ENCODE data around the gene ZHX3. TPM values are rescaled to one million over a fixed set of nuclear protein-coding genes. Genes with fewer than 3 reads are reported as not detected.

ZHX3 gene
- total RNA-seq, 3 donors from 2014 or later (not counting 1 experiment from before 2014, with no cell fraction given) = 9.0 to 11.8 (median 10.3) TPM

GRCh38 chr20:41141153-41141815 lies 176.2 kb downstream of the ZHX3 start:
- peaks cover 88% of the 10 kb centered on the region for H3K4me1 ChIP-seq (ENCODE audit: control insufficient read depth, insufficient read depth, low read length)
- peak in 1 of 2 donors; percentile 46 for DNase-seq
- no peaks in the 10 kb centered on the region for H3K27me3 ChIP-seq (ENCODE audit: control insufficient read depth, insufficient read depth, low read length)
- no peaks in the 10 kb centered on the region for H3K36me3 Mint-ChIP-seq
- peak overlapping the region; percentile 33 for H3K27ac ChIP-seq (ENCODE audit: low read length)
- H3K9me3 Mint-ChIP-seq = no peaks in the 10 kb centered on the region
- no peak overlapping the region for H3K4me3 ChIP-seq (ENCODE audit: low read length)
- intact Hi-C loops (cut with micrococcal nuclease) = no loop called here
- H3K27ac Mint-ChIP-seq = peak overlapping the region; percentile 93 to 94
- no peaks in the 10 kb centered on the region for H3K9me3 ChIP-seq (ENCODE audit: control insufficient read depth, insufficient read depth, low read length)
- H3K27me3 Mint-ChIP-seq (ENCODE audit: low read depth in 2 of 2) = no peaks in the 10 kb centered on the region
- peak overlapping the region; percentile 91 for H3K4me3 Mint-ChIP-seq
- peaks cover 87 to 89% of the 10 kb centered on the region in 2 donors for H3K4me1 Mint-ChIP-seq
- TF ChIP-seq CTCF (IDR thresholded peaks at IDR 0.05) = no peak
- ATAC-seq = no peak
- WGBS (ENCODE audit: insufficient coverage) = 68% methylated on average over 8 of the region's 8 CpGs
- H3K36me3 ChIP-seq (ENCODE audit: control insufficient read depth, insufficient read depth, low read length) = no peaks in the 10 kb centered on the region

- peak overlapping the region; percentile 93 to 94 for H3K27ac Mint-ChIP-seq
- intact Hi-C loops (cut with micrococcal nuclease) = no loop called here
- Histone ChIP-seq H3K4me1 (ENCODE audit: control insufficient read depth, insufficient read depth, low read length) (peaks cover 88% of the 10 kb centered on the region), H3K36me3 (ENCODE audit: control insufficient read depth, insufficient read depth, low read length) (no peaks in the 10 kb centered on the region), H3K27me3 (ENCODE audit: control insufficient read depth, insufficient read depth, low read length) (no peaks in the 10 kb centered on the region), H3K27ac (ENCODE audit: low read length) (peak overlapping the region; percentile 39), H3K9me3 (ENCODE audit: control insufficient read depth, insufficient read depth, low read length) (no peaks in the 10 kb centered on the region), H3K4me3 (ENCODE audit: low read length) (no peak overlapping the region)
- WGBS (ENCODE audit: insufficient coverage) = 74% methylated on average over 10 of the region's 10 CpGs
- H3K4me1 Mint-ChIP-seq = peaks cover 87 to 89% of the 10 kb centered on the region in 2 donors
- no peaks in the 10 kb centered on the region for H3K27me3 Mint-ChIP-seq (ENCODE audit: low read depth in 2 of 2)
- ATAC-seq = no peak
- no peak for TF ChIP-seq CTCF (IDR thresholded peaks at IDR 0.05)
- DNase-seq = no peak
- H3K4me3 Mint-ChIP-seq = peak overlapping the region; percentile 91
- H3K9me3 Mint-ChIP-seq = no peaks in the 10 kb centered on the region
- H3K36me3 Mint-ChIP-seq = no peaks in the 10 kb centered on the region
Measured at GRCh38 chr20:41140226-41141133, 177.1 kb downstream of the ZHX3 start.

GRCh38 chr20:41139227-41140093 lies 178.1 kb downstream of the ZHX3 start:
- Histone ChIP-seq H3K4me1 (ENCODE audit: control insufficient read depth, insufficient read depth, low read length) (peaks cover 85% of the 10 kb centered on the region), H3K4me3 (ENCODE audit: low read length) (peak overlapping the region; percentile 54), H3K36me3 (ENCODE audit: control insufficient read depth, insufficient read depth, low read length) (no peaks in the 10 kb centered on the region), H3K27me3 (ENCODE audit: control insufficient read depth, insufficient read depth, low read length) (no peaks in the 10 kb centered on the region), H3K27ac (ENCODE audit: low read length) (peak overlapping the region; percentile 68), H3K9me3 (ENCODE audit: control insufficient read depth, insufficient read depth, low read length) (no peaks in the 10 kb centered on the region)
- Mint-ChIP-seq H3K27ac (peak overlapping the region; percentile 93 to 94), H3K27me3 (ENCODE audit: low read depth in 2 of 2) (no peaks in the 10 kb centered on the region), H3K9me3 (no peaks in the 10 kb centered on the region), H3K4me3 (peak overlapping the region; percentile 91), H3K4me1 (peaks cover 81 to 85% of the 10 kb centered on the region in 2 donors), H3K36me3 (no peaks in the 10 kb centered on the region)
- peak in 1 of 2 donors; percentile 33 for DNase-seq
- WGBS (ENCODE audit: insufficient coverage) = 71% methylated on average over 3 of the region's 5 CpGs
- intact Hi-C loops (cut with micrococcal nuclease) = loop anchor here (5.0 kb wide), 1 partner anchor 178 kb away; the partner anchor contains the start of gene ZHX3
- ATAC-seq = no peak
- no peak for TF ChIP-seq CTCF (IDR thresholded peaks at IDR 0.05)
